ENCODE results near the gene SFRP5. TPM values are rescaled to one million over a fixed set of nuclear protein-coding genes. Genes with fewer than 3 reads are reported as not detected.

The SFRP5 gene
- total and polyA plus RNA-seq, 2 donors (not counting 3 experiments of a cell fraction or from before 2014, with no cell fraction given), result not detected

GRCh38 chr10:97736403-97736901 lies 35.3 kb downstream of the SFRP5 start:
- CTCF ChIA-PET, result interaction anchor here (1.0 to 21.8 kb wide), 4 partner anchors 9 to 305 kb away, joined by 4 to 863 read pairs (median 4); partner anchors contain the start of genes AVPI1 and MARVELD1

More at GRCh38 chr10:97736403-97736901, 35.3 kb downstream of the SFRP5 start:
- no peak overlapping the region for H3K4me3 ChIP-seq (replicated peaks in 1 of 3; ENCODE audit: insufficient read depth in 1 of 3, low read depth in 1 of 3, low read length in 3 of 3)
- TF ChIP-seq GATA2 (IDR thresholded peaks at IDR 0.05; ENCODE audit: insufficient read depth, insufficient read length, low read depth, low read length) (no peak), POLR2AphosphoS5 (IDR thresholded peaks at IDR 0.05; ENCODE audit: insufficient read depth, low read depth, low read length) (no peak), MYC (IDR thresholded peaks at IDR 0.05; ENCODE audit: low read depth, low read length) (no peak), CTCF (IDR thresholded peaks at IDR 0.05; ENCODE audit: extremely low read depth in 1 of 2, insufficient read depth in 1 of 2, low read depth in 1 of 2, low read length in 2 of 2) (no peak)
- H3K9me1 ChIP-seq (replicated peaks; ENCODE audit: control insufficient read depth, extremely low read depth, insufficient read depth, low read length), result no peaks in the 10 kb centered on the region
- no peaks in the 10 kb centered on the region for H3K27me3 ChIP-seq (ENCODE audit: control insufficient read depth in 2 of 2, insufficient read depth in 2 of 2, low read length in 2 of 2)
- H3K27ac ChIP-seq (ENCODE audit: insufficient read depth, low read depth, low read length), result no peak overlapping the region
- peaks cover 8% of the 10 kb centered on the region for H3K4me1 ChIP-seq (ENCODE audit: control insufficient read depth, extremely low read depth, insufficient read depth, low read length)
- no peak overlapping the region for H3K4me2 ChIP-seq (ENCODE audit: insufficient read depth, low read length)
- dilution Hi-C loops (cut with MboI; ENCODE audit: extremely low pct_ligation_motif_present, low sequenced_read_pairs) (no loop called here), intact Hi-C loops (cut with micrococcal nuclease) (loop anchor here (2.0 to 10.0 kb wide), 2 partner anchors 50 to 242 kb away; partner anchors contain the start of genes AVPI1, MMS19 and UBTD1)
- DNase-seq (ENCODE audit: low read depth, low spot score), result no peak
- no peaks in the 10 kb centered on the region for H4K20me1 ChIP-seq (replicated peaks; ENCODE audit: control insufficient read depth, extremely low read depth, insufficient read depth, low read length)
- H3K9ac ChIP-seq (replicated peaks; ENCODE audit: extremely low read depth, insufficient read depth, low read length), result no peak overlapping the region
- FAIRE-seq, result no peak
- POLR2A ChIA-PET, result no interaction called here
- no peaks in the 10 kb centered on the region for H3K36me3 ChIP-seq (ENCODE audit: control insufficient read depth in 2 of 2, extremely low read depth in 1 of 2, insufficient read depth in 2 of 2, low read length in 2 of 2)
- H3K9me3 ChIP-seq (replicated peaks; ENCODE audit: control insufficient read depth, insufficient read depth, low read length), result no peaks in the 10 kb centered on the region
- BruUV-seq (replicated peaks), result no TSS peak
- H2AFZ ChIP-seq (ENCODE audit: low read depth, low read length), result peak overlapping the region; percentile 72
- peaks cover 25% of the 10 kb centered on the region for H3K79me2 ChIP-seq (ENCODE audit: control insufficient read depth, insufficient read depth, low read length)

Measured in endothelial cell of umbilical vein (primary cell).